OCI-LY3 (cell line): Measurements from ENCODE around the gene ABCA10.

Experiments used
- CTCF ChIP-seq: fragments of 200-600, 300-600 bp; sonication (generic); IDR thresholded peaks from 2 replicates; pipeline ENCODE4 v1.5.1; 2014; ENCODE audit warnings: antibody characterized with exemption, low read length, low read depth
- EZH2phosphoT487 ChIP-seq: fragments of 200-600 bp; shearing (Covaris generic); IDR thresholded peaks from 2 replicates; pipeline ENCODE4 v1.6.1; 2018; ENCODE audit warnings: antibody characterized with exemption, mixed run types, low read depth

GRCh38 chr17:69188796-69189195 is 39.8 kb downstream of the ABCA10 start:
- TF ChIP-seq CTCF: no peak
- TF ChIP-seq EZH2phosphoT487: no peak
